Measurements from ENCODE around the gene PKDCC. TPM values are rescaled to one million over a fixed set of nuclear protein-coding genes. Genes with fewer than 3 reads are reported as not detected.

The PKDCC gene
- total and polyA plus RNA-seq, 2 experiments from 2014 or later = 270 to 278 TPM

DNA sequence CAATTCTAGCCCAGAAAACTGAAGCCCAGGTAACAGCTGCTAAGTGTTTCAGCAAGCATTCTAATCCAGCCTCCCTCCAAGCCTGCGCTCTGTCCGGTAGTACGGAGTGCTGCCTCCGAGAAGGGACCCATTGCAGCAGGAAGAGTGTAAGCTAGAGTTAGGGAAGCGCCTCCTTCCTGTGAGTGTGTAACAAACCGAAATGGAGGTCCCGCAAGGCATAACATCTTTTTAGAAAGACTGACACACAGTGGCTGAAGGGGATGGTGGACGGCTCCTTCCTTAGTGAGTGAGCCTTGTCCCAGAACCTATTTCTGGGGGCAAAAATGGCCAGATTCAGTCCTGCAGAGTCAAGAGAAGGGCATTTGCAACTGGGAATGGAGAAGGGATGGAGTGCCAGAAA is 12.2 kb downstream of the PKDCC start:
- DNase-seq (ENCODE audit: low spot score) = no peak
- 76% methylated on average over 8 of the region's 8 CpGs for WGBS (ENCODE audit: low lambda C conversion rate, missing lambda C conversion rate)
- no peaks in the 10 kb centered on the region for H3K27me3 ChIP-seq
- no peaks in the 10 kb centered on the region for H3K36me3 ChIP-seq (replicated peaks; ENCODE audit: insufficient read depth, low read depth)
- TF ChIP-seq CTCF (IDR thresholded peaks at IDR 0.05; ENCODE audit: poor library complexity) (no peak), EZH2phosphoT487 (IDR thresholded peaks at IDR 0.05; ENCODE audit: low read depth, severe bottlenecking, unreplicated experiment) (no peak)
- no peaks in the 10 kb centered on the region for H3K9me2 ChIP-seq (replicated peaks; ENCODE audit: insufficient read depth)
- H3K27ac ChIP-seq = peak overlapping the region; percentile 95
- H3K9me3 ChIP-seq (ENCODE audit: low read depth) = no peaks in the 10 kb centered on the region
- no peak overlapping the region for H2AFZ ChIP-seq
- H4K20me1 ChIP-seq (ENCODE audit: insufficient read depth, poor library complexity, severe bottlenecking) = no peaks in the 10 kb centered on the region
- H3K4me2 ChIP-seq = no peak overlapping the region
- no peak overlapping the region for H3K4me3 ChIP-seq
- H3K79me2 ChIP-seq = no peaks in the 10 kb centered on the region
- H3K4me1 ChIP-seq (ENCODE audit: insufficient read depth) = peaks cover 86% of the 10 kb centered on the region

GRCh38 chr2:42060718-42061619 is 13.1 kb downstream of the PKDCC start:
- Histone ChIP-seq H3K4me1 (ENCODE audit: insufficient read depth) (peaks cover 78% of the 10 kb centered on the region), H3K27ac (peak overlapping the region; percentile 95)
- peak; percentile 76 for DNase-seq (ENCODE audit: low spot score)

GRCh38 chr2:42061839-42062238 is 14.0 kb downstream of the PKDCC start:
- Histone ChIP-seq H3K9me3 (ENCODE audit: low read depth) (no peaks in the 10 kb centered on the region), H3K27ac (peak overlapping the region; percentile 95), H2AFZ (no peak overlapping the region), H3K27me3 (no peaks in the 10 kb centered on the region), H3K79me2 (no peaks in the 10 kb centered on the region), H3K4me2 (peak overlapping the region; percentile 27), H3K9me2 (replicated peaks; ENCODE audit: insufficient read depth) (no peaks in the 10 kb centered on the region), H3K4me1 (ENCODE audit: insufficient read depth) (peaks cover 70% of the 10 kb centered on the region), H3K36me3 (replicated peaks; ENCODE audit: insufficient read depth, low read depth) (no peaks in the 10 kb centered on the region), H3K4me3 (no peak overlapping the region), H4K20me1 (ENCODE audit: insufficient read depth, poor library complexity, severe bottlenecking) (no peaks in the 10 kb centered on the region)
- TF ChIP-seq EZH2phosphoT487 (IDR thresholded peaks at IDR 0.05; ENCODE audit: low read depth, severe bottlenecking, unreplicated experiment) = no peak
- no peak for TF ChIP-seq CTCF (IDR thresholded peaks at IDR 0.05; ENCODE audit: poor library complexity)
- no peak for TF ChIP-seq EZH2 (IDR thresholded peaks at IDR 0.05; ENCODE audit: borderline replicate concordance)
- DNase-seq (ENCODE audit: low spot score) = no peak
- 53% methylated on average over 1 of the region's 1 CpG for WGBS (ENCODE audit: low lambda C conversion rate, missing lambda C conversion rate)

More at GRCh38 chr2:42060718-42061619, 13.1 kb downstream of the PKDCC start:
- Histone ChIP-seq H3K27me3 (no peaks in the 10 kb centered on the region), H3K9me2 (replicated peaks; ENCODE audit: insufficient read depth) (no peaks in the 10 kb centered on the region), H3K36me3 (replicated peaks; ENCODE audit: insufficient read depth, low read depth) (no peaks in the 10 kb centered on the region), H2AFZ (no peak overlapping the region), H3K9me3 (ENCODE audit: low read depth) (no peaks in the 10 kb centered on the region), H4K20me1 (ENCODE audit: insufficient read depth, poor library complexity, severe bottlenecking) (no peaks in the 10 kb centered on the region), H3K79me2 (no peaks in the 10 kb centered on the region), H3K4me2 (peak overlapping the region; percentile 27), H3K4me3 (no peak overlapping the region)
- no peak for TF ChIP-seq EZH2 (IDR thresholded peaks at IDR 0.05; ENCODE audit: borderline replicate concordance)
- no peak for TF ChIP-seq CTCF (IDR thresholded peaks at IDR 0.05; ENCODE audit: poor library complexity)
- no peak for TF ChIP-seq EZH2phosphoT487 (IDR thresholded peaks at IDR 0.05; ENCODE audit: low read depth, severe bottlenecking, unreplicated experiment)
- 41% methylated on average over 14 of the region's 14 CpGs for WGBS (ENCODE audit: low lambda C conversion rate, missing lambda C conversion rate)
